Measurements from ENCODE around the gene ARHGEF4.

The ARHGEF4 gene

DNA sequence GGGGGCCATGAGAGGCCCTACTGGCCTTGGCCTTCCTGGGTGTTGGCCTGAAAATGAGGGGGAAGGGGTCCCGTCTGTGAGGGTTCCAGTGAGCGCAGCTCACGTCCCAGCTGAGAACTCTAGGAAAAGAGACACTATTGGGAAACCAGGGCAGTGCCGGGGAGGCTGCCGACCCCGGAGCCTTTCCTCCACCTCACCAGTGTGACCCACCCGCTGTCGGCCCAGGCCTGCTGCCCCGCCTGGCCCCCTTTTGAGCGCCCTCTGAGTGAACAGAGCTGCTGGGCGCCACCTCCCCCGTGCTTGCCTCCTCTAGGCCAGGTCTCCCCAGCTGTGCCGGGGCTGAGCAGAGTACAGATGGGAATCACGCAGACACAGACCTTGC lies 17.5 kb upstream of the ARHGEF4 start:
- no peak for DNase-seq

DNA sequence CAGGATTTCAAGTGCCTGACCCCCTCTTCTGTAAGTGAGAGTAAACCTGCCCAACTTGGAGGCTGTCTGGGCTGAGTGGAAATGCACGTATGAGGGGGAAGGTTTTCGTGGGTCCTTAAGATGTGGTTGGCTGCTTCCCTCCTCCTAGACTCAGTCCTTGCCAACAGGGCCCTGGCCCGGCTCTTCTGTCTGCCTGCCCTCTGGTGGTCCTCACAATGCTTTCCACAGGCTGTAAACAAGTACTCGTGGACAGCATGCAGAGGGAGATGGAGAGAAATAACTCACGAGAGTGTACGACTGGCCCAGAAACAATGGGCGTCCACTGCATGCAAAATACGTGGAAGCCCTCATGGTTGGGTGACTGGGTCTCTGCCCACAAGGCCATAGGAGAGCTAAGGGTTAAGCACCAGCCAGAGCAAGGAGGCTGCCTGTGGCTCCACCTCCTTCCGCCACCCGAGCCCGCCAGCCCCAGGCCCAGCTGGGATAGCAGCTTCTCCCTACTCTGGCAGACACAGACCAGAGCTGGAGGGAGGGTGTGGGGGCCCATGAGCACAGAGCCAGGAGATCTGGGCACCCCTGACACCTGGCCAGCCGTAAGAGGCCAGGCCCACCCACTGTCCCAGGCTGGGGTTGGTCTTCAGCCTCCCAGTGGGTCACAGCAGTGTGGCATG lies 17.0 kb upstream of the ARHGEF4 start:
- DNase-seq, result no peak

GRCh38 chr2:130820279-130820861 lies 16.3 kb upstream of the ARHGEF4 start:
- DNase-seq, result no peak

- DNase-seq, result no peak
These were observed 14.8 kb upstream of the ARHGEF4 start for GRCh38 chr2:130821867-130822266.

DNA sequence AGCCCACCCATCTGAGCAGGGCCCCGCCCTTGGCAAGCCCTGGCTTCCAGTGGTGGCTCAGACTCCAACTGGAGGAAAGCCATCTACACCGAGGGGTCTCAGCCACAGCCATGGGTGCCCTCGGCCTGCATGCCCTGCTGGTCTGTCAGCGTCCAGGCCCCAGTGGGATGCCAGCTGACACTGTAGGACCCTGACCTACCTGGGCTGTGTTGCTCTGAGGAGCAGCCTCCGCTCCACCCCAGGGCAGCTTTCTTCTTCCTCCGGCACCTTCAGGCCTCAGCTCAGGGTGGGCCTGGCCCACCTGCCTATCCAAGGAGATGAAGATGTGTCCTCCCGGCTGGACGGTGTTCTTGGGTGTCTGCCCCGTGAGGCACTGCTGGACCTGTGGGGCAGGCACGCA lies 13.9 kb upstream of the ARHGEF4 start:
- no peak for DNase-seq

DNA sequence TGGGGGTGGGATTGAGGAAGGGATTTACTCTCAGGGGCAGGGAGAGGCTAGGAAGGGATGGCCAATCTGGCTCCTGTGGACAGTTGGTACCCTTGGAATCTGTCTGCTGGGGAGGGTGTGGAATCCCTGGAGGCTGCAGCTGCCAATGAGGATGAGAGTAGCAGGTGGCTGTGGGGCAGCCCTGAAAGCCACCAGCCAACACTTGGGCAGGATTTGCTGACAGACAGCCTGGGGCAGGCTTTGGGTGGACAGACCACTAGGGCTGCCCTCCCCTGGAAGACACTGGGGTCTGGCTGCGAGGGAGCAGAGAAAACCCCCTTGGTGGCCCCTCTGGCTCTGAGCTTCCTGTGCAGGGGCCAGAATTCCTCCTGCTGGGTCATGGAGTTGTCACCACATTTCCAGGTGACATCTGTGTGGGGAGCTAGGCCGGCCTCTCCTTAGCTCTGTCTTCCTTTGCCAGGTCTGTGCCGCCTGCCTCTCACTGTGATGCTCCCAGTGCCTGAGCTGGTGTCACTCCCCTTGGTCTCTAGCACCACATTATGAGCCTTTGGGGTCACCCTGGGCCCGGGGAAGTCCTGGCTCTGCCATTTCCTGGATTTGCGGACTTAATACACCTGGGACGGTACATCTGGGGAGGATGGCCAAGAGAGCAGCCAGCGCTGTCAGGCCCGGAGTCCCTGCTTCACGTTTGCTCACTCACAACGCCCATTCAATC lies 13.4 kb upstream of the ARHGEF4 start:
- DNase-seq, result no peak

GRCh38 chr2:130823886-130824491 lies 12.7 kb upstream of the ARHGEF4 start:
- DNase-seq, result no peak

DNA sequence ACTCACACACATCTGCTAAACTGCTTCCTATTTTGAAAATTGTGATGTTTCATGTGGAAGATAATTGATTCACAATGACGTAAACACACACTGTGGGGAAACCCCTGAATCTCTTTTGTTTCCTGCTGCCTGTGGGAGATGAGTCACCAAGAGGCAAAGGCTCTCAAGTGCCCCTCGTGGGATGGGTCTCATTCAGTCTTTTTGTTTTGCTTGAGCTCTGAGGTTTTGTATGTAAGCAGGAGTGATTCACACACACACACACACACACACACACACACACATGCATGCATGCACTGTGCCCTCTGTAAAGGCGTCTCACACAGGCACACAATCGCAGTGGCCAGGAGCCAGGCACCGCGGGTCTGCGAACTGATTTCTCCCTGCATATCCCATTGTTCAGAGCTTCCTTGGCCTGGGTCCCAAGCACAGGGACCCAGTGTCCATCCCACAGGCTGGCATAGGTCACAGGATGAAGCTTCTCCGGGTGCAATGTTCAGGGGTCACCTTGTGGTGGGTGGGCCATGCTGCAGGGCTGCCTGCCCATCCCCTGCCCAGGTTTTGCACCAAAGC lies 12.1 kb upstream of the ARHGEF4 start:
- DNase-seq, result peak; percentile 67 to 80

DNA sequence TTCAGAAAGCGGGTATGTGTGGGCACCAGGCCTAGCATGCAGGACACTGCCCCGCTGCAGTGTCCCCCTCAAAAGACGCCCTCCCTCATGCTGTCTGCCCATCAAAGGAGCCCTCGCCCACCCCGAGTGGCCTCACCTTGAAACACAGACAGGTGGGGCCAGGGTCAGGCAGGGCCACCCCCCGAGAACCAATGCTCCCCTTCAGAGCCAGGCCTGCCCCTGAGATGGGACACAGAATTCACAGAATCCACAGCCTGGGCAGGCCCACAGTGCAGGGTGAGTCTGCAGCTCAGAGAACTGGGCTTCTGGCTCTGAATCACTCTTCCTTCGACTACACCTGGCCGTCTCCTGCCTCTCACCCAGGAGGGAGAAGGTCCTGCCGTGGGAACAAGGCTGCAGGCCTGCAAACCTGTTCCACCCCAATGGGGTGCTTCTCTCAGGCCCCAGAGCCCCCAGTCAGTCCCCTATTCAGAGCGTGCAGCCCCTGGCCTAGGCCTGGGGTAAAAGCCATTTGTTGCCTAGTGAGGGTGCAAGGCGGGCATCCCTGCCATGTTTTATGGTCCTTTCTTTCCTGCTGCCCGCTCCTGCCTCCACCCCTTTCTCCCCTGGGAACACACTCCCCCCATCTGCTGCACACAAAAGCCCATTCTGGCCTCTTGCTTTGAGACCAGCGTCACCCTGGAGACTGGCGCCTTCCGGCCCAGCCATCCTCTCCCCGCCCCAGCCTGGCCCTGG lies 11.3 kb upstream of the ARHGEF4 start:
- no peak for DNase-seq

DNA sequence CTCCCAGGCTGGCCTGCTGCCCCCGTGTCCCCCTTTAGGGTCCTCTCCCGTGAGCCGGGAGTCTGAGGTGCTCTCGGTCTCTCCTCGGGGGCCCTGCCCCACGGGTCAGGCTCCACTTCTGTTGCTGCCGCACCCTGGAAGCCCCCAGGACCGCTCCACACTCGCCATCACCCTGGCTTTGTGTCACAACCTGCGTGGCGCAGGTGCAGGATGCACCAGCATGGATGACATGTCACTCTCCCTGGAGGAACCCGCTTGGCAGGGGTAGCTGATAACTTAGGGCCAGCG lies 10.8 kb upstream of the ARHGEF4 start:
- DNase-seq, result no peak

DNA sequence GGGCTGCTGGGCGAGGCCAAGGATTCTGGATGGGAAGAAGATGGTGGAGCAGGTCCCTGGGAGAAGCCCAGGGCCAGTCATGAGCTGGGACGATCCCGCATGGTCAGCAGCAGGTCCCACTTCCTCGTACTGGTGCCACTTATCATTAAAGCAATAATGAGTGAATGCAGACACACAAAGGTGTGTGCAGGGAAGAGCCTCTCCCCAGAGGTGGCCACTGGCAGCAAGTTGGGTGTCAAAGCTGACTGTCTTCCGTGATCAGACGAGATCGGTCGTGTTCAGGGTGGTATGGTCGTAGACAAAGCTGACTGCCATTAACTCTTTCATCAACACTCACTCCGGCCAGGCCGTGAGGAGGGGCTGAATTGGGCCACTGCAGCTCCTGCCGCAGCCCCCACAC lies 10.3 kb upstream of the ARHGEF4 start:
- no peak for DNase-seq

GRCh38 chr2:130826821-130827501 lies 9.8 kb upstream of the ARHGEF4 start:
- DNase-seq, result no peak

DNA sequence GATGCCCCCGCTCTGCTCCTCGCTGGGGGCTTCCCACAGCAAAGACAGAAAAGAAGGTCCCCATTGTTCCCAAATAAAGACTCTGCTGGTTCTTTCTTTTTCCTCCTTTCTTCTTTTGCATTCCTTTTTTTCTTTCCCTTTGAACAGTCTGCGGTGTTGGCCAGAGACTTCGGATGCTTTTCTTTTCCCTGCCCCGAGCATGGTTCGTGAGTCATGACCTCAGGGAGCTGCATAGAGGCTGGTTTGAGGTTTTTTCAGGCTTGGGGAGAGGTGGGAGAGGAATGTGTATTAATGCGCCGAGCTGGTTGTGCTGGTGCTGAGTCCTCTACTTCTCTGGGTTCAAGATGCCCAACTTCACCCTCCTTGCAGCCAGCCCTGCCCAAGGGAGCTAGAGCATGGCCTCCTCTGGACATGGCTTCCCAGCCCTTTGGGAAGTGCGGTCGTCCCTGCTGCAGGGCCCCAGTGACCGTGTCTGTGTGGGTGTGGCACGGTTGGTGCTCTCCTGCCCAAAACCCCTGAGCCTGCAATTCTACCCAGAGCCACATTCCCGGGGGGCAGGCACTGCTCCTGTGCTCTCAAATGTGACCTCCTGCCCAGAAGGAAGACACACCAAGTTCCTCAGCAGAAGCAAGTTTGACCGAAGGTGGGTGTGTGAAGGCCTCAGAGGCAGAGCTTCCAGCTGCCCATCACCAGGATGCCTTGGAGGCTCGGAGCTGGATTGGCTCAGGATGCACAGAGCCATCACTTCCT lies 9.0 kb upstream of the ARHGEF4 start:
- no peak for DNase-seq

- DNase-seq, result no peak
These were observed 8.3 kb upstream of the ARHGEF4 start for GRCh38 chr2:130828461-130828860.

DNA sequence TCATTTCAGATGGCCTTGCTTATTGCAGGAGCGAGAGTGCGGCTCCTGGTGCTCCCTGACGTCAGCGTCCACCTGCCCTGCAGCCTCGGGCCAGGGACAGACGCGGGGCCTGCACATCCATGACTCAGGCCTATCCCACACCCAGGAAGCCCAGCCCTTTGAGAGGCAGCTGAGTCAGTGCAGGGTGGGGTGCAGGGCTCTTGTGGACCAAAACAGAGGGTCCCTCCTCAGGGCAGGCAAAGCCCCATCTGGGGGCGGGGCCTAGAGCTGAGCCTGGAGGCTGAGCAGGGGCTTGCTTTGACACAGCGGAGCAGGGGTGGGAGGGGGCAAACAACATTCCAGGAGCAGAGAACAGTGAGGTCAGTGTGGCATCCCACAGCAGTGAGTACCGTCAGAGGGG lies 7.7 kb upstream of the ARHGEF4 start:
- DNase-seq, result no peak

GRCh38 chr2:130830538-130830937 lies 6.2 kb upstream of the ARHGEF4 start:
- no peak for DNase-seq

DNA sequence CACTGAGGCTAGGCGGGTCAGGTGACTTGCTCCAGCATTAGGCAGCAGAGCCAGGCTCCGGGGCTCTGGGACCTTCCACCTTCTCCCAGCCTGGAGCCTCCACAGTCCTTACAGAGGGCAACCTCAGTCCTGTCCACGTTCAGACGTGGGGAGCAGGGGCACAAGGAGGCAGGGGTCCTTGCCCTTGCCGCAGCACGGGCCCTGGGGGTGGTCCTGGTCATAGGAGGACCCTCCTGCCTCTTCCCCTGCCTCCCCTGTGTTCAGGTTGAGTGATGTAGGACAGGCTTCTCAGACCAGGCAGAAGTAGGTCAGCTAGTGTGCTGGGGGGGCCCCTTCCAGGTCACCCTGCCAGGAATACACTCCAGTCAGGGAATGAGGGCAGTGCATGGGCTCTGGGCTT lies 5.4 kb upstream of the ARHGEF4 start:
- no peak for DNase-seq

DNA sequence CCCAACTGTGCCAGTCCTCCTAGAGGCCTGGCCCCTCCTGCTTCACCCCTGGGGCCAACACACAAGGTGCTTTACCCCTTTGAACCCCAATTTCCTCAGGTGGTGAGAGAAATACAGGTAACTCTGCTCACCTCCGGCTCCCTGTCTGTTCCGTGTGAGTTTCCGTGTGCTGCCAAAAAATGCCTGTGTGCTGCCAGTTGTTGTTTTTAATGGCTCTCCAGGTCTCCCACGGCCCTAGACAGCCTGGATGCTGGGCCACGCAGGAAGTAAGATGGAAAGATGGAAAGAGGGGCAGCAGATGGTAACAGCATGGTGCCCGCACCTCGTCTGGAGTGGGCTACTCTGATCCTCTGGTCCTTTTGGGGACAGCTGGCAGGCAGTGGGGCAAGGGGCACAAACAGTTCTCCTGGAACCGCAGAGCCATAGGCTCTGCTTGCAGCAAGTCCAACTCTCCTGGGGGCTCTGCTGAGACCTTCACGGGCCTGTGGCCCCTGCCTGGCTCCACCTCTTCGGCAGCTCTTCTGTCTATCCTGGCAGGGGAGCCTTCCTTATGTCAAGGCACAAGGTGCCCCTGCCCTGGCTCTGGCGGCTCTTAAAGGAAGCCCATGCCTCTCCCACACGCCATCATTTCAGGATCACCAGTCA lies 4.3 kb upstream of the ARHGEF4 start:
- DNase-seq, result no peak

DNA sequence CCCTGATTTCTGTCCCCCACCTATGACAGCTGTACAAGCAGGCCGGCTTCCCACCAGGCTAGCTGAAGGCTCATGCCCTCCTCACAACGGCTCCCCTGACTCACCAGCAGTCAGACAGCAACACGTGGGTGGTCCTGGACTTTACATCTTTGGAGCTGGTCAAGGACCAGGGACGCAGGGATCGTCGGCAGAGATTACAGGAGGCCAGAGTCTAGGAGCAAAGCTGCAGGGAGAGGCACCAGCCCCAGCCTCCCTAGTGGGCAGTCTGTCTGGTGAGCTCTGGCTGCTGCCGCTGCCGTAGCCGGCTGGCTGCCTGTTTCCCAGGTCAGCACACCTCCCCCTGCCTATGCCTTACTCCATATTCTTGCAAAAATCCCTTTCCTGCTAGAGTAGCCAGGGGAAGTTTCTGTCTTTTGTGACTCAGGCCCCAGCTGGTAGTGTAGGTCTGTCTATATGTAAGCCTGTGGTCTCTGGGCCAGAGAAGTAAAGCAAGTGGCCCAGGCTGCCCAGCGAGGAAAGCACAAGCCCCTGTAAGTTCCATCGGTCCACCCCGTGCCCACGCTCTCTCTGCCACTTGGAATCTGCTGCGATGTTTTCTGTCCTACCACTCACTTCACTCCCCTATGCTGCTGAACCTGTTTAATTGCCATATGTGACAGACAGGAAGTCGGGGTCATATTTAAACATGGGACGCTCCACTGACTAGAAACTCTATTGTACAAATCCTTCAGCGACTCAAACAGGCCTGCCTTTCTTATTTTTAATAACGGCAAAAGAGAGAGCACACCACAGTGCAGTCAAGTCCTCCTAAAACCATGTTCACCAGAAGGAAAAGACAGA lies 2.4 kb upstream of the ARHGEF4 start:
- DNase-seq, result no peak
